Astrocyte of the hippocampus (primary cell): ENCODE results near the gene SLC30A10.
"Not testable (repeated sequence)": the region's sequence is repeated elsewhere in the genome, so short reads cannot be mapped to it uniquely, and the experiment has no call there.

Experiments
- DNase-seq: peaks from one replicate; pipeline ENCODE4 v3.0.0; 2011; ENCODE audit warnings: low read depth, low spot score

SLC30A10 gene

DNA sequence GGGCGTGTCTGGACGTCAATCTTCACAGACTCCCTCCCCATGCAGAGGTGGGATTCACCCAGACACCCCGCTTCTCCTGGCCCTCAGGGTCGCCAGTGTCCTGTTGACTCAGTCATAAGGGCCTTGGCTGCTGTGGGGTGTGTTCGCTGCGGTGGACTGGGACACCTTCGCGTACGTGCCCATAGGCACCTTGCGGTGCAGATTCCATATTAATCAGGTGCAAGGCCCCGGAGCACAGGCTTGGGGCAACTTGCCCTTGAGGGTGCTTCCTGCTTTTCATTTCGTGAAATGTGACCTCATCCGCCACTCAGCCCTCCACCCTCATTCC lies 398 bp upstream of the SLC30A10 start:
- DNase-seq = no peak

DNA sequence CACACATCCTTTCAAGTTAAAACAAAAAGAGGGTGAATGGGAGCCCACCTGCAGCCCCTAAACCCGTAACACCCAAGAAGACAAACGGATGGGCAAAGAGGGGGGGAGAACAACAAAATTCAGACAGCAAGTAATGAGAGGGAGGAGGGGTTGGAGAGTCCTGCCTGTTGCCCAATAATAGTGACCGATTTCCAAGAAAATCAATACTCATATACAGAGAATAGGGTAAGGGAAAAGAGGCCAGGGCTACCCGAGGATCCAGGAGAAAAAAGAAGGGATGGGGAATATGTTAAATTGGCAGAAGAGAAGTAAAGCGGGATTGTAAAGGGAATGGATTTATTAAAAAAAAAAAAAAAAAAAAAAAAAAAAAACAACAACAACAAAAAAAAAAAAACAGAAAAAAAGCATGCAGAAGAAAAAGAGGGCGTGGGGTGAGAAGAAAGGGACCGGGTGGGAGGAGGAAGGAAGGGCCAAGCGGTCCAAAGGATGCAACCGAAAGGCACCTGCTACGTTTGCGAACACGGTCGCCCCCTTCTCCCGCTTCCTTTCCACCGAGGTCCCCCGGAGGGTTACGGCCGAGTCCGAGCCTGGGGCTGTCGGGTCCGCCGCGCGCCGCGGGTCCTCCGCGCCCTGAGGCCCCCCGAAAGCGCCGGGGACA lies 930 bp downstream of the SLC30A10 start:
- DNase-seq = no peak

DNA sequence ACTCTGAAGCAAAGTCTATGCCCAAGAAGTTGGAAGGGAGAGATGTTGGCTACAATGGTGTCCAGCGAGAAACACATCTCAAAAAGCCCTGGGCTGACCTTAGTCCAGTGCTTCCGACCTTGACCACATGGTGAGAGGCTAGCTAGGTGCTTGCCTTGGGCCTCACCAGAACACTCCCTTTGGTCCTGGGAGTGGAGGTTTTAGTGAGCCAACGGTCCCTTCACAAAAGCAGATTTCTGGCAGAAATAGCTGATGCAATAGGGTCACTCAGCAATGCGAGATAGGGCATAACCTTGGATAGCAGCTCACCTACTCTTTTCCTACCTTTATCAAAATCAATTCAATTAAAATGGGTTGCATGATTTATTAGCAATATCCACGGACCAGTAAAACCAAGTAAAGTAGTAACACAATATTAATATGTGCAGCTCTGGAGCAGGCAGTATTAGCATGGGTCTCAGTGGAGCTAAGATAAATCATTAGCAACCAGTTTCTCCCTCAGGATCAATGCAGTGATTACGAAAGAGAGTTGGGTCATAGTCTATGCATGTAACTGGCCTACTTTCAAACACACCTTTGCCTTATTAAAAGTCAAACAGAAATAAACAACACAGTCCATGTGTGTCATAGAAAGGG lies 1.9 kb downstream of the SLC30A10 start:
- DNase-seq = no peak

DNA sequence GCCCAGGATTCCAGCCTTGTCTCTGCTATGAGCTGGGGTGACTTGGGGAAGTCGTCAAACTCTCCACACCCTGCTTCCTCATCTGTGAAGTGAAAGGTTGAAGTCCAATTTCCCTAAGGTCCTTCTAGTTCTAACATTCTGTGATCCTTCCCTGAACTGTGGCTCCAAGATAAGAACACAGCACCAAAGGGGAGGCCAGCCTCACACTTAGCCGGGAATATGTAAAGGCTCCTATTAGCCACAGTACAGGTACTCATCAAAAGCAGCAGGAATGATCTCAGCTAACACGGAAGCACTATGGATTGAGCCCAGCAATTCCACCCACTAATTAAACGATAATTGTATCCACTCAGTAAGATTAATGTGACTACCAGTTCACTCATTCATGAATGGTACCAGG lies 4.0 kb downstream of the SLC30A10 start:
- no peak for DNase-seq

DNA sequence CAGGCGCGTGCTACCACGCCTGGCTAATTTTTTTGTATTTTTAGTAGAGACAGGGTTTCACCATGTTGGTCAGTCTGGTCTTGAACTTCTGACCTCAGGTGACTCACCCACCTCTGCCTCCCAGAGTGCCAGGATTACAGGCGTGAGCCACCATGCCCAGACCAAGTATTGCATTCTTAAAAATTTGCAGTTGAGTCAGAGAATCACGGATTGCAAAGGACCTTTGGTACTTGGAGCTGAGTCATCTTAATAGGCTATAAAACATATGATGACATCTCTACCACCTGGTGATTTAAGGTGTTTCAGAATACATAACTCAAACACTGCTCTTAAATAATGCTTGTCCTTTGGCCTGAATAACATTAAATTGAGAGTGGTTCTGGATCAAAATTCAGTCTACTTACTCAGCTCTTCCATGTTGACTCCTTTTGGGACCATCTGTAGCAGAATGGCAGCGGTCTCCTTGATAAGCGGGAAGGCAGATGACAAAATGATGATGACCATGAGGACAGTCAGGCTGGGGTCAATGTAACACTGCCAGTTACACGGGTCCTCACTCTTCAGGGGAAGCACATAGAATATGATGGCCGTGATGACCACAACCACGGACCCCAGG lies 10.4 kb downstream of the SLC30A10 start:
- DNase-seq = peak; percentile 11

DNA sequence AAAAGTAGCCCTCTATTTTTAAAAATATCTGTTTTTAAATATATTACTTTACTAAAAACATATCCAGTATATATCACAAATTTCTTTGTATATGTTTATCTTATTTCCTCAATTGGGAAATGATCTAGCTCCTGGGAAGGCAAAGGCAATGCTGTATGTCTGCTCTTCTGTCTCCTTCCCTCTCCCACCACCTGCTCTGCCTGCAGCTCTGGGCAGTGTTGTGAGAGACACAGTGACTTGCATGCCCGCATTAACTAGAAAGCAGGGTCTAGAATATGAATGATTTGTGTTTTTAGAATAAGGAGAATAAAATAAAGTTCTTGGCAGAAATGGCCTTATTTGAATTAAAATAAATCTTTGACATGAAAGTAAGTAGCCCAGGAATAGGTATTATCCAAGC lies 11.1 kb downstream of the SLC30A10 start:
- no peak for DNase-seq

DNA sequence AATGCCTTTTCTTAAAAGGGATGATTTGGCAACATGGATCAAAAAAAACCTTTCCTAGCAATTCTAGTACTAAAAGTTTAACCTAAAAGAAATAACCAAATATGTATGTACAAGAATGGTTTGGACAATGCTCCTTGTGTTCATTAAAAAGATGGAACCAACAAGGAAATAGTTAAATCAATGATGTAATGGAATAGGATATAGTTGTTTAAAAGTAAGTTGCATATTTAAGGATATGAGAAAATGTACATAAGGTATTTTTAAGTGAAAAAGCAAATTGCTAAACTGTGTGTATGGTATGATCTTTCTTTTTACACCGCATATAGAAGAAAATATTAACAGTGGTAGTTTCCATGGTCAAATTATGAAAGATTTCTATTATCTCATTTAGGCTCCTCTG lies 12.1 kb downstream of the SLC30A10 start:
- DNase-seq = no peak

DNA sequence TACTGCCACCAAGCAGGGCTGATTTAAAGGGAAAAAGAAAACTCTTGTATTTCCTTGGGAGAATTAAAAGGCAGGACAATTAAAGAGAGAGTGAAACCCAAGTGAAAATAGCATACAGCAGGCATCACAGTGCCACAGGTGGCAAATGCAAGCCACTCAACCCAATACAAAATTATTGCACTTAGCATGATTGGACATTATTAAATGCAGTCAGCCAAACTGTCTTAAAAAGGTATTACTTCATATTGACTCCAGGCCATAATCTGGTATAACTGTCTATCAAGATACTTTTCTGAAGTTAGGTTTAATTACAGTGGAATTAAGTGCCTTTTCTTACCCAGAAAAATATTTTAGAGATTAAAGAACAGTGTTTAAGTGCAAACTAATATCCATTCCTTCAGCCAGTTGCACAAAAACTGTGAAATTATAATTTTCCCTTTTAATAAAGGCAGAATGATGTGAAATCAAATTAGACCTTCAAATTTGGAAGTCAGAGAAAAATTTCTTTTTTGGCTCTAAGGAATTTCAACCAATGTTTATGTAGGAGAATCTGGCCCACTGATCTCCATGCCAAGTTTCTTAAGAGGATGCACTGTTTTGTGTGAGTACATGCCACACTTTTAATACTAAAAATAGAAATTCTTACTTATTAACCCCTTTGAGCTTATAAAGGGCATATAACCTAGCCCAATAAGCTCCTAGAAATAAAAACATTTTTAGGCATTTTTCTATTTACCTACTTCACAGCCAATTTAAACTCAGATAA lies 15.2 kb downstream of the SLC30A10 start:
- no peak for DNase-seq

DNA sequence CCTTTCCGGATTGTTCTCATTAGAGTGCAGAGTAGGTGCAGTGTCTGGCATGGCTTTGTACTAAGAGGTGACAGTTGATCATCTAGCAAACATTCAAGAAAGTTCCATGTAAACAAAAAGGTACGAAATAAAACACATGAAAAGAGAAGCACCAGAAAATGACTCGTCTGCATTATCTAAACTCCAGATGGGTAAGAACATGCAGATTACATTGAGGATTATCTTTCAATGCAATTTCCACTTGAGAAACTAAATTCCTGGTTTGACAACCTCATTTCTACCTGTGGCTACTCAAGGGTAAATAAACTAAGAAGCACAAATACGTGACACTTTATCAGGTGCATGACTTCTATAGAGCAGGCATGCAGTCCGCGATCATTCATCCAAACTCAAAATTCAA lies 17.6 kb downstream of the SLC30A10 start:
- no peak for DNase-seq

DNA sequence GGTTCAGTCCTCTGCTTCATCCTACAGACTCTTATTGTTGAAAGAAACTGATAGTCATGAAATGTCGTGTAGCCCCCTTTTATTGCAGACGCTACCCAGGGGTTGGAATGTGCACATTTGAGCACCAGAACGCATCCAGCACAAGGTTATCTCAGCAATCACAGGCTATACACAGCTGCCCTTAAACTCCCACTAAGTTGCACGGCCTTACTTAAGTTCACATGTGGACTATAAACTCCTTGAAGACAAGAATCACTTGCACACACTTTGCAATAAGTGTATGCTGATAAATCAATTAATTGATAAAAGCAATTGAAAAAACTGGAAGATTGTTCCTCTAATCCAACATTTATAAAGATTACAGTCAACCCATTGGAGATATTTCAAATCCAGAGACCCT lies 18.9 kb downstream of the SLC30A10 start:
- DNase-seq = no peak

DNA sequence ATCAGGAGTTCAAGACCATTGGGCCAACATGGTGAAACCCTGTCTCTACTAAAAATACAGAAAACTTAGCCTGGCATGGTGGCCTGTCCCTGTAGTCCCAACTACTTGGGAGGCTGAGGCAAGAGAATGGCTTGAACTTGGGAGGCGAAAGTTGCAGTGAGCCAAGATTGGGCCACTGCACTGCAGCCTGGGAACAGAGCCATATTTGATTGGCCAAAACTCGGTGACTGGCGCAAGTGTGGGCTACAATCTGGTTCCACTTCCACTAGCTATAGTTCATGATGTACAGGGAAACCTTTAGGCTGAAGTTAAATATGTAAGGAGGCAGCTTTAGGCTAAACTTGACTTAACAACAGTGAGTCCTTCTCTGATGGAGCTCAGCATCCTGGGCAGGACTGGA lies 20.2 kb downstream of the SLC30A10 start:
- no peak for DNase-seq

DNA sequence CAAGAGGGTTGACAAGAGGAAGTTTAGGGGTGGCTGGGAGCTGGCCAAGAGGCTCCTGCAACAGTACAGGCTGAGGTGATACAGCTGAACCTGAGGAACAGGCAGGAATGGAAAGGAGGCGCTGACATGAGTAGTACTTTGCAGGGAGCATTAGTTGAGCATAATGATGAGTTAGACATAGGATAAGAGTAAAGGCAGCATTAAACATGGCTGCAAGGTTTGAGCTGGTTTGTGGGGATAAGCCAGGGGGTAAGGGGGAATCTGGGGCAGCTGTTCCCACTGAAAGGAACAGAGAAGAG lies 20.6 kb downstream of the SLC30A10 start:
- no peak for DNase-seq

DNA sequence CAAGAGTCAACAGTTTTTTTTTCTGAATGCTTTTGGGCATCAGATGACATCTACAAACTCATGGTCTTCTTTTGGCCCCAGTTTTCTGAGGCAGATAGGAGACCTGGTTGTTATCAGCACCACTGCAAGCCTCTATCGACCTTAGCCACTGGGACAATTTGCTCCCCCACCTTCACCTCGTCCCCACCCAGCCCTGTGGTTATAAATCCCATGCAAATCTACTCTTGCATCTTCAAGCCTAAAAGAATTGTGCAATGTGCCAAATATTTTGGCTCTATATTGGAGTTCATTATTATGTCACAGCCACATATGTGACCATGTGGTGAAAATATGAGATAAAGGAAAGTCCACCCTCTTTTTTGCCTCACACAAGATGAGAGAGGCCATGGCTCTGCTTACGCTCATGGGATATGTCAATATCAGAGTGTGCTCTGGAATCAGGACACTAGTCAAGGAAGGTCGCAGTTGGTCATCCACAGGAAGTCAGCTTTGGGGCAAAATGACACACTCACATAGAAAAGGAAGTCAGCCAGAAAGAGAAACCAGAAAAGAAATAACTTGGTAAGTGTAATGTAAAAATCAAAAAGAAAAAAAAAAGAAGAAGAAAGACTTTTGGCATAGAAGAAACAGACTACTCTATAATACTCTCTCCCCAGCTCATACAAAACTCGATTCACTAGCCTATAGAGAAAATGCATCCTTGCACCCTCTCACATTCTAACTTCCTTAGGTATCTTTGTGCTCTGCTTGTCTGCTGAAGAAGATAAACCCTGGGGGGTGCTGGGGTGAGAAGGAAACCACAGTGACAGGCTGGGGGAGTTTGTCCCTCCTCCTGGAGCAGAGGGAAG lies 21.2 kb downstream of the SLC30A10 start:
- no peak for DNase-seq

DNA sequence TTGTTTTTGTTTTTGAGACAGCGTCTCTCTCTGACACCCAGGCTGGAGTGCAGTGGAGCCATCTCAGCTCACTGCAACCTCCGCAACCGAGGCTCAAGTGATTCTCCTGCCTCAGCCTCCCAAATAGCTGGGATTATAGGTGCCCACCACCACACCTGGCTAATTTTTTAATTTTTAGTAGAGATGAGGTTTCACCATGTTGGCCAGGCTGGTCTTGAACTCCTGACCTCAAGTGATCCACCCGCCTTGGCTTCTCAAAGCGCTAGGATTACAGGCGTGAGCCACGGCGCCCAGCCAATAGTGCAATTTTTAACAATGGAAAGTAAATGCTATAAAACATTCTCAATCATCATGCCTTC lies 21.8 kb downstream of the SLC30A10 start:
- not testable (repeated sequence) for DNase-seq

DNA sequence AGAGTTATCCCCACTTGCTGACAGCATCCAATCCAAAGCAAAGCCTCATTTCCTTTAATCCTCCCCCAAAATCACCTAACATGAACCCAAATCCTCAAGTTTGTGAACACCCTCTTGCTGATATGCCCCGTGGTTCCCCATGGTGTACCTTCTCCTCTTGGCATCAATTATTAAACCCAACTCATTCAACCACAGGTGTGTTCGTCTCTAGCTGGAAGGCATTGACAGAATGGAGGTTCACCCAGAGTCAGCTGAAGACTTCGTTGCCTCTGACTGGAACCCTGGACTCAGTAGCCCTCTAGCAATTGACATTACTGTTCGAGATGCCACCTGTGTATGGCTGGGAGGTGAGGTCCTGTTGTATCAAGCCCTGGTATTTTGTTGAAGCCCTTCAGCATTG lies 22.8 kb downstream of the SLC30A10 start:
- DNase-seq = no peak

DNA sequence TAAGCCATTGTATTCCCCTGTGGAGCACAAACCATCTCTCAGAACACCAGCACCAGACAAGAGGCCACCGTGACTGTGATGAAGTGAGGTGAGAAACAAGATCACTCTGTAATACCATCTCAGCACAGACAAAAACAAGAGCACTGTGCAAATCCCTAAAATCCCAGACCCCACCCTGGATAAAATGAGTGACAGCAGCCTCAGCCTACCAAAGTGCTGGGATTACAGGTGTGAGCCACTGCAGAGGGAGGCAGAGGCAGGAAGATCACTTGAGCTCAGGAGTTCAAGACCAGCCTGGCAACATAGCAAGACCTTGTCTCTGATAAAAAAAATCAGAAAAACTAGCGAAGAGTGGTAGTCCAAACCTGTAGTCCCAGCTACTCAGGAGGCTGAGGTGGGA lies 23.4 kb downstream of the SLC30A10 start:
- no peak for DNase-seq

DNA sequence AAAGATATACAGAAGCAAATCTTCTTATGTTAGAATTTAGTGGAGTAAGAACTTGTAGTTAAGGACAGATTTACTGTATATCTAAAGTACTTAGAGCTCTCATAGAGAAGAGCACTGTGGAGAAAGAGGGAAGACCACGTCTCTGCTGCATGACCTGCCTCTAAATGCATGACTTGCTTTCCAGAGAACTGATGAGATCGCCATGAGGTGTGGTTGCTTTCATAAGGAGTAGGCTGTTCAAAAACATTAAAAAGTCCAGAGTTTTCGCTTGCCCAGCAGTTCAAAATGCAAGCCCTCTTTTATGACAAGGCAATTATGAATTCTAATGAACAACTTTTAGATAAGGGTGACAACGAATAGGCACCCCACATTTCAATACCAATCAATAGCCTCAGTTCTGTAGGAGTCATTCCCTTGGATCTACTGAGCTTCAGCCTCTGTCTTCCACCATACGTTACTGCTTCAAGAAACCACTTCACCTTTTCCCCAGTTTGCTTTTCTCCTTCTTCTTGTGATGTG lies 24.9 kb downstream of the SLC30A10 start:
- DNase-seq = no peak

DNA sequence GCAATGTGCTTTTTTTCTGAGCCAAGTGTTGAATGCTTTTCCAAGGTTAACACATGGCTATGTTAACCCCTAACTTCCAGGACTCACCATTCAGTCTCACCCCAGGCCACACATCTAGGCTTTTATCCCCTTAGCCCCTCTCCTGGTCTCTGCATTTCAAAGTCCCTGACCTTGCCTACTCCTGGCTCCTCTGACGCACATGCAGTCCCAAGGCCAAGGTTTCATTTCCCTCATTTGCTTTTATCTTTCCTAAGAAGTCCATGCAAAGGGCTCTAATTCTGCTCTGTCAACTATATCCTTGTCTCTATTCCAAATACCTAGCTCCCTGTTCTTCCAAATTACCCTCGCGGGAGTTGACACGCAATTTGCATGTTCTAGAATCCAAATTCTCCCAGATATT lies 25.4 kb downstream of the SLC30A10 start:
- DNase-seq = no peak

DNA sequence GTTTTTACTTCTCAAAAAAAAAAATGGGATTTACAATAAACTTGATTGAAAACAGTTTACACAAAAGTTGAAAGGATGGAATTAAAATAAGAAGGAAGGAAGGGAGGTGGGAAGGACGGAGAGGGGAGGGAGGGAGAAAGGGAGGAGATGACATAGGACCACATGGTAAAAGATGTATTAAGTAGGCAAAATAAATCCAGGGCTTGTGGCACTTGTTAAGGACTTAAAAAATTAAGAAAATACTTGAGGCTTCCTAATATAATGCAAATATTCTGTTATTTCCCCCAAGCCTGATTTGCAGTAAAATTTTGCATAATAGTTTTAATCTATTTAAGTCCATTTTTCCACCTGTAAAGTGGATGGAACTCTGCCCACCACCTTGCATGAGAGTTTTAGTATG lies 27.5 kb downstream of the SLC30A10 start:
- DNase-seq = no peak

DNA sequence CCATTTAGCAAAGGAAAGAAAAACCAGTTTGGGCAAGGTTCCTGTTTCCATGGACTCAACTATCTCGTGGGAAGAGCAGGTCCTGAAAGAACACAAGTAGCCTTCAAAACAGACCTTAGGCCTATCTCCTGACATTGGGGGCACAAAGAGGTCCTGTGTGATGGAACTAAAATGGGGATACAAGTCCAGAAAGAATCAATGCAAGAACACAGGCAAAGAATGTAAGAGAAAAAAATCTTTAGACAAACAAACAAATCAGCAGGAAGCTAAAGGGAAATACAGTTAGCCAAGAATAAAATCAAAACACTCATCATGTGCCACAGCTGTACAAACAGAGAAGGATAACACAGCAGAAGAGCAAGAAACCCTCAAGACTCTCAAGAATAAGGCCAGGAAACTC lies 28.2 kb downstream of the SLC30A10 start:
- DNase-seq = no peak

DNA sequence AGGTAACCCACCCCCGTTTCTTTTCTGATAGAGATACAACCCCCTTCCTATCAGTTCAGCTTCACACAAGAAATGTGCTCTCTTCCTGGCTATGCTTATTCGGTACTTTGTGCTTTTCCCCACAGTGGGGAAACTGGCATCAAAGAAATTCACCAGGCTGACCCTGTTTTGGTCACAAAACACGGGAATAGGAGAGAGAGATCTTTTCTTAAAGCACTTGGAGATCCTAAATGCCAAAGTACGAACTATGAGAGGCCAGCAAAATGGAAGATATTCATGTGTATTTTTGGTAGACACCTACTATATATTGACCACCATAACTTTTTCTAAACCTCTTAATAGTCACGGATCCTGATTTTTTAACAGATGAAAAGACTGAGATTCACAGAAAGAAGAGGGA lies 30.0 kb downstream of the SLC30A10 start:
- no peak for DNase-seq

DNA sequence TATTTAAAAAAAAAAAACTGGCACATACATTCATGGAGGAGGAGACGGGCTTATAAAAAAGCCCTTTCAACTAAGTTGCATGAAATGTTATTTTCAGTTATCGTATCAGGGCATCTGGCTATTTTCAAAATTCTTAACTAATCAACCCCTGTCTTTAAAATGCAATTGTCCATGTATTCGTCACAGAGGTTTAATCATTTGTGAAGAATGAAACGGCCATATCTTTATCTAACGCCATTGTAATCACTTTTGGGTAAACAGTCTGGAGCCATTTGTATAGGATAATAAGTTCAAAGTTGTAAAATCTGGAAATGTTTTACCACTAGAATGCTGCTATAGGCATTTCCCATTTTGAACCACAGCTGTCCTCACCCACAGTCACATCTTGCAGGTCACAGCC lies 30.4 kb downstream of the SLC30A10 start:
- no peak for DNase-seq
